Superior temporal gyrus (tissue), 1 donor: ENCODE data around the gene NKD1.
A peak's percentile ranks its signal among the peaks of the same experiment; 100 is the strongest.

Source experiments
- DNase-seq: peaks from one replicate; pipeline ENCODE4 v3.0.0-alpha.2; 2016; ENCODE audit errors: extremely low spot score

Gene NKD1

DNA sequence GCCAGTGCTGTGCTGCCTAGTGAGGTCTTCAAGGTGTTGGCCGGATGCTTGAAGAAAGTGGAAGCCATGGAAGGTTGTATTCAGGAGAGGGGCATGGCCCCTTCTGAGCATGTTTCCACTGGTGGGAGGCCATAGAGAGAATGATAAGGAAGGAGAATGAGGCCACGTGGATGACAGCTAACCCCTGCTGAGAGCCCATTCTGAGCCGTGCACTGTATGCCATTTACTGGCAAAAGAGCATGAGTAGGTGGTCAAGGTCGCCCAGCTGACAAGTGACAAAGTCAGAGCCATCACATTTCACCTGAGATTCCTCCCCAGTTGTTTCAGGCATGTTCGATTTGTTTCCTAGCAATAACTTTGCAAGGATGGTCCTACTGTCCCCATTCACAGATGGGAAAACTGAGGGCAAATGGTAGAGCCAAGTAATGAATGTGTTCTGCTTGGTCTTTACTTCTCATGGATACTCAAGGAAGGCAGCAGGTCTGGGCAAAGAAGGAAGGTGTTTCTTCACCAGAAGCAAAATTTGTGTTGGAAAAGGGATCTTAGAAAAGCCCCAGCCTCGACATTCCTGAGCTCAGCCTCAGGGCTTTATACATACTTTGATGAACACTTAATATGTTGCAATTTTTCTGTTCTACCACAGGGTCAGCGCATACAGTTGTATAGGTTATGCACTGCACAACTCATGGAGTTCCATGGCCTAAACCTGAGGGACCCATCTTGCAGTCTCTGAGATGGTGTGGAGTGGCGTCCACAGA, 10.5 kb upstream of the NKD1 start:
- DNase-seq = no peak

DNA sequence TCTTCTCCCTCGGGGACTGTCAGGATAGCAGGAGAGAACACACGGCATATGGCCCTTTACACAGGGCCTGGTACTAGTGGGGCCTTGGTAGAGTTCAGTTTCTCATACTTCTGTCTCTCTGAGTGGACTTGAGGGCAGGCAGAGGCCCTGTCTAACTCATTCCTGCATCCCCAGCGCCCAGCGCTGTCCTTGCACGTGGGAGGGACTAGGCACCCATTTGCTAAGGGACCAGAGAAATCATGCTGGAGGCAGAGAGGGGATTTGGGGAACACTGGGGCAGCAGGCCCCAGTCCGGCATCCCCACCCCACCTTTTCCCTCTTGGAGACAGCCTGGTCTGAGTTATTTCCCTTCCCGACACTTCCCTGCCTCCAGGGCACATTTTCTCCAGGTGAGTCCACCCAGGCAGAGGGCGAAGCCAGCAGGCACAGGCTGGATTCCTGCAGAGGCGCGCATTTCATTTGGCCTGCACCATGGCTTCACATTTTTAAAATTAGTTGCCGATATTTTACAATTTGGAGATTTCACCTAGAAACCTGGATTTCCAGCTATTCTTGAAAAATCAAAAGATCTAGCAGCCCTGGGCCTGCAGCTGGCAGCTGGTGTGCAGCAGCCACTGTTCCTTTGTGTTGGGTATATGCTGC, 9.7 kb upstream of the NKD1 start:
- no peak for DNase-seq

DNA sequence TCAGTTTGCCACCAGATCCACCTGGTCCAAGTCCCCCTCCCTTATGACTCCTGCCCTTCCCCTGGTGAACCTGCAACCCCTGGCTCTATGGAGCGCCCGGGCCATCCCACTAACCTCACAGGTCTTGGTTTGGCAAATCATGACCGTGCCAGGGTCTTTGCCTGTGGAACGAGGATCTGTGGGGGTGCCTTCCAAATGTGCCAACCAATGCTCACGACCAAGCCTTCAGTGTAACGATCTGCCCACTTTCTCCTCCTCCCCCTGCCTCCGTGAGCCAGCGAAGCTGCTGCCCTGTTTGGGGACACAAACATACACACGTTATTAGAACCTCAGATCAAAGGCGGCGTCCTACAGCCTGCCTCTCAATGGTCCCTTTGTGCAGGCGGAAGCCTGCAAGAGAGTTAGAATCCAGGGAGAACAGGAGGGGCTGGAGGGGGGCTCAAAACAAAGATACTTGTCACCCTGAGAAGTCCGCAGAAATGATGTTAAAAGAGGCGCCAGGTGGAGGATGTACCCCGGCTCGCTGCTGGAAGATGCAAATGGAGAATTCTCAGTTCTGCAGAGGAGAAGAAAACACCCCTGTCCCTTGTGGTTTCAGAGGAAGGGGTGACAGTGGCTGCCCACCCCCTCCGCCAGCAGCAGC, 9.0 kb upstream of the NKD1 start:
- DNase-seq = no peak

DNA sequence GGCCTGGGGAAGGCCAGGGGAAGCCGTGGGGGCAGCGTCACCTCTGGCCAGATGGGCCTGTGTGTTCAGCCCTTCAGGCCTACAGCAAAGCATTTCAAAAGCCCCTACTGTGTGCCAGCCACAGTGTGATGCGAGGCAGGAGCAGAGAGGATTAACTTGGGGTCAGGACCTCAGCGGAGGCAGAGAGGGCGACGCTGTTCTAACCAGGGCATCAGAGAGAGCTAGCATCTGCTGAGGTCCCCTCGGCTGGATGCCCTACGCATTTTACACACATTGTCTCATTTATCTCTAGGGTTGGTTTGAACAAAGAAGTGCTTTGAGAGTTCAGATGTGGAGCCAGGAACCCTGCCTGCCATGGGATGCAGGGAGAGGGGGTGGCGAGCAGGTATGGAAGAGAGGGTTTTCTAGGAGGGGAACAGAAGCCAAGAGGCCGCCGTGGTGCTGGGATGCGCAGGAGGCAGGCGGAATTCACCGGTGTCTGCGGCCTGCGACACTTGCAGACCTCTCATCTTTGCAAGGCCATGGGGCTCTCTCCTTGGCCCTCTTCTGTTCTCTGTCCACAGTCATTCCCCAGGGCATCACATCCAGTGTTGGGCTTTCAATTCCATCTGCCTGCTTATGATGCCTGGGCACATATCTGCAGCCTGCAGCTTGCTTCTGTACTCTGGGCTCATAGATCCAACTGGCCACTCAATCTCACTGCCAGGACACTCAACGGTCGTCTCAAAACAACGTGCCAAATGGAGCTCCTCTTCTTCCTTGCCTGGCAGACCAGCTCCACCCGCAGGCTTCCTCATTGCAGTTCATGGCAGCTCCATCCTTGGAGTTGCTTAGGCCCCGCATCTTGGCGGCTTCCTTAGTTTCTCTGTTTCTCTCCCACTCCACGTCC, 8.1 kb upstream of the NKD1 start:
- DNase-seq = peak; percentile 72

DNA sequence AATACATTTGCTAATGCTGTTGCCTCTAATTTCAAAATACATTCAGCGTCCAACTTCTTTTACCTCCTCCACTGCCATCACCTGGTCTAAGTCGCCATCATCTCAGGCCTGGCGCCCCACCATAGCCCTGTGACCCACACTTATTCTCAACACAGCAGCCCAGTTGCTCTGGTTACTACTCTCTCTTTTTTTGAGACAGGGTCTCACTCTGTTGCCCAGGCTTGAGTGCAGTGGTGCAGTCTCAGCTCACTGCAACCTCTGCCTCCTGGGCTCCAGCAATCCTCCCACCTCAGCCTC, 7.5 kb upstream of the NKD1 start:
- no peak for DNase-seq

DNA sequence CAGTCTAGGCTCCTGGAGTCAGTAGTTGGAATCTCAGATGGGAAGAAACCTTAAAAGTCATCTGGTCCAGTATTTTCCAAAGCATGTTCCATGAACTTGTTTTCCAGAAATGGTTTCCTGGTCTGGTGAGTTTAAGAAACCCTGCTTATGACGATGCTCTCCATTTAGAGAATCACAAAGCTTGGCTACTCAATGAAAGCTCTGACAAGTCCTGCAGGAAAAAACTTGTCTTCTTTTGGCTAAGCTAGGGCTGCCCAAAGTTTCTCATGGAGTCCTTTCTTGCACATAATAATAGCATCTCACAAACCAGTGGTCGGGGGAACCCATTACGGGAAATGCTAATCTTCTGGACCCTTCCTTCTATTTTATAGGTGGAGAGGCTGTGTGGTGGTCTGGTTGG, 5.5 kb upstream of the NKD1 start:
- no peak for DNase-seq

DNA sequence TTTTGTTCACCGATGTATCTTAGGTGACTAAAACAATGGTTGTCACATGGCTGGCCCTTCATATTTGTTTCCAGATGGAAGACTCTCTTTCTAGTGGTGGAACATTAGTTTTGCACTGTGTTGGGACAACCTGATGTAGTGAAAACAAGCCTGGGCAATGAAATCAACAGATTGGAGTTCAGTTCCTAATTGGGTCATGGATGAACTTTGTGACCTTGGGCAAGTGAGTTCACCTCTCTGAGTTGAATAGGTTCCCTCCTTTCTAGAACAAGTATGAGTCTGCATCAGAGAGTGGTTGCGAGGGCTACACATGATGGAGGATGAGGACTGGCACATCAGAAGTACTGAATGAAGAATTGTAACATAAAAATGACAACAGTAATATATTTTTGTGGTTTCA, 2.1 kb upstream of the NKD1 start:
- DNase-seq = no peak

DNA sequence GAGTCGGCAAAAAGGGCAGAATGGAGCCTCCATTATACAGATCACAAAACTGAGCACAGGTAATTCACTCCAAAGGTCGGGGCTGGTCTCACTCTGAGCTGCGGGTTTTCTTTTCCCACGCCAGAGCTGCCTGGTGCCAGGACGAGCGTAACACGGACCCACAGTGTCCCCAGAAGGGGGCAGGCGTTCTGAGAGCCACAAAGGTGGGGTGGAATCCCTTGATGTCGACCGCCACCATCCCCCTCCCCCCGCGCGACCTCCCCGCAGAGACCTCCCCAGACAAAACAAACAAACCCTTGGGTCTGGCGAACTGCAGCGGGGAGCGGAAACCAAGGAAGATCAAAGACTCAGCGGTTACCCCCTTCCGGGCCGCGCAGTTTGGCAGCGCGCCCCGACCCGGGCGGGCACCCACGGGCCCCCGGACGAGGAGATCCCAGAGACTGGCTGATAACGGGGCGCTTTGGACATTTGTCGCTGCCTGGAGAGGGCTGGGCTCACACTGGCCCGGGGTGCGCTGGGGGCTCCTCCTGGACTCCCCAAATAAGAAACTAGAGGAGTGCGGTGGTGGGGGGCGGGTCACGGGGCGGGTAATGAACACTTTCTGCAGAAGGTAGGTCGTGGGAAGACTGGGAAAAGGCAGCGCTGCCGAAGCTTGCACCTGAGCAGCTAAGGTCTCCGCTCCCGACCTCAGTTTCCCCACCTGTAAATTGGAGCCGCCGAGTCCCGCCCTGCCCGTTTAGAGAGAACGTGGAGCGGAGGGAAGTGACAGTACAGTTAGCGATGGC, 664 bp upstream of the NKD1 start:
- no peak for DNase-seq

DNA sequence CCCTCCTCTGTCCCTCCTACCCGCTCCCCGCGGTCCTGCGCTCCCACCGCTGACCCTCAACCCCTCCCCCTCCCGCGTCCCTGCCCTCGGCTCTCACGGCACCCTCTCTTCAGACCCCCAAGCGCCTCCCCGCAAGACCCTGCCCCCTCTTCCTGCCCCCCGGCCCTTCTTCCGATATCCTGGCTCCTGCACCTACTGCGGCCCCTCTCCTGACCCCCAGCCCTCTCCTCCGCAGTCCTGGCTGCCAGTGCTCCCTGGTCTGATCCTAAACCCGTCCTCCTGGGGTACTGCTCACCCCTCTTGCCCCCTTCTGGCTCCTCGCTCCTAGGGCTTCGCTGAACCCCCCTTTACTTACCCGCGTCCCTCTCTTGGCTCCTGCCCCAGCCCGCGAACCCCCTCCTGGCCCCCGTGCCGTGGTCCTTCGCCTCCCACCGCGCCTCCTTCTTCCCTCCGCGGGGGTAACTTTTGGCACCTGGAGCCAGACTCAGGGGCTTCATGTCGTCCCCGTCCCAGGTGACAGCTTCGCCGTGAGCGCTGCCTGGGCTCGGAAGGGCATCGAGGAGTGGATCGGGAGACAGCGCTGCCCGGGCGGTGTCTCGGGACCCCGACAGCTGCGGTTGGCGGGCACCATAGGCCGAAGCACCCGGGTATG, 839 bp downstream of the NKD1 start:
- DNase-seq = no peak

DNA sequence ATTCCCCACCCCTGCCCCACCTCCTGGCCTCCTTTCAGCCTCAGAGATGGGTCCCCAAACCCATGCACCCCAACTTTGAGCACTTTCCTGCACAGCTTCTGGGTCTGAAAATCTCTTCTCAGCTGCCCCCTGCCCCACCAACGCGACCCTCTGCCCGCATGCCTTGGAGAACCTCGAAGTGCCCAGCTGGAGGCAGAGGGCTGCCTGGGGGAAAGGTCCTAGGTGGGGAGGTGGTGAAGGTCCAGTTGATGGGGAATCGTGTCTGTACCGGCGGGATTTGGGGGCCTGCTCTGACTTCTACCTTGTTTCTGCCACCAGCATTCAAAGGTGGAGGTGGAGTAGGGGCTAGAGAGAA, 1.3 kb downstream of the NKD1 start:
- DNase-seq = no peak

DNA sequence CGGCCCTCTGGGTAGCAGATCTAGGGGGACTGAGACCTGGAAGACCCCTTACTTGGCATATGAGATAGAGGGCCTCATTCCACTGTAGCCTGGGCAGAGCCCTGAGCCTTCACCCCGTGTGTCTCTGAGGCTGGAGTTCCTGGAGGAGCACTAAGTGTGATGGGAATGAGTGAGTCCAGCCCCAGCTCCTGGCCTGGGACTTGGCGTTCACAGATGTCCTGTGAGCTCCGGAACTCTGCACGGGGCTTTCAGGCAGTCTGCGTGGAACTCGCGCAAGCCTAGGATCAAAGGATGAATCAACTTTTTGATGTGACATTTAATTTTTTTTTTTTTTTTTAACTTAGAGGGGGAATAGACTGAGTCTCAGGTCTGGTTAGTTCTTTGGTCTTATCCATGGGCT, 1.8 kb downstream of the NKD1 start:
- DNase-seq = no peak

DNA sequence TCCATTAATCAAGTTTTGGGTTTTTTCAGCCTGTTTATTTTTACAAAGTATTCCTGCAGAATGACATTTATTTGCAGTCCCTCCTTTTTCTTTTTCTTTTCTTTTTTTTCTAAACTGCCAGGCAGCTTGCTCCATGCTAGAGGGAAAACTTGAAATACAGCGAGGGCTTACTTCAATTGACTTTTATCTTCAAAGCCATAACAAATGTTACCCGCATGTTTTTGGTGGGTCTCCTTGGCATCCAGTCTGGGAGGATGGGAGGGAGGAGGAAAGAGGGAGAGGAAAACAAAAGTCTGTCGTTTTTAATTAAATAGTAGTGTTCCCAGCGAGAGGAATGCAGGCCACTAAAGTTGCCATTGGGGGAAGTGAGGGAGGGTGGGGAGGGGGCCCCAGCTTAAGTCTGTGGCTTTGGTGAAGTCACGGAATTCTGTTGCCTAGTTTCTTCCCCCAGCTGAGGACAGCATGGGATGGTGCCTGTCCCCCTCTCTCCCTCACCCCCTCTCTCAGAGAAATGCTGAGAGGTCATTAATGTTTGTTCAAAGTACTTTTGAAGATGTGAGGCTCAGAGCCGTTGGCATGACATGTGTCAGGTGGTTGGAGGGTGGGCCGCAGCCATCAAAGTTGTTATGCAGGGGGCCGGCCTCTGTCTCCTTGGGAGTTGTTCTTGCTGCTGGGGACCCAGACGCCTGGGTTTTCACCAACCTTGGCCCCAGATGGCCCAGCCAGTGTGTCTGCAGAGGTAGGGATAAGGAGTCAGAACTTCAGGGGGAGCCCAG, 2.9 kb downstream of the NKD1 start:
- DNase-seq = no peak

DNA sequence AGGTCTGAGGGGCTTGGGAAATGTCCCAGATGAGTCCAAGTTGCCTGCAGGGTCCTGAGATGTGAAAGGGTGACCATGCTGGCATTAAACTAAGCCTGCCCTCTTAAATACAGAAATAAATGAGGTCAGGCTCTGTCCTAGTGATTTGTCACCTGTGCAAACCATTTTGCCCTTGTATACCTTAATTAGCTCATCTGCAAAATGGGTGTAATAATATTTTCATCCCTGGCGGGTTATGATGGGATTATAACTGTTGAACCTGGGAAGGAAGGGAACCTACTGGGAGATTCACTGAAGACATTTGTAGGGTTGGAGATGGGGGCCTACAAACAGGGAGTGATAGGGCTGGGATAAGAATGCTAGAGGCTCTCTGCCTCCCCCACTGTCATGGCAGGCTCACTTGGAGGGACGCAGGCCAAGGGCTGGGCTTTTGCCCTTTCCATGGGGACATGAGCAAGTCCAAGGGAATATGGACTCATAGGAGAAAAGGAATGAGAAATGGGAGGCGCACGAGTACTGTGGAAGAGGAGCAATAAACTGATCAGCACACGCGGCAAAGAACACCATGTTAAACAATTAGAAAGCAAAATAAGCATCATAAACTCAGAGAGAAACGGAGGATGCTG, 4.4 kb downstream of the NKD1 start:
- DNase-seq = no peak

DNA sequence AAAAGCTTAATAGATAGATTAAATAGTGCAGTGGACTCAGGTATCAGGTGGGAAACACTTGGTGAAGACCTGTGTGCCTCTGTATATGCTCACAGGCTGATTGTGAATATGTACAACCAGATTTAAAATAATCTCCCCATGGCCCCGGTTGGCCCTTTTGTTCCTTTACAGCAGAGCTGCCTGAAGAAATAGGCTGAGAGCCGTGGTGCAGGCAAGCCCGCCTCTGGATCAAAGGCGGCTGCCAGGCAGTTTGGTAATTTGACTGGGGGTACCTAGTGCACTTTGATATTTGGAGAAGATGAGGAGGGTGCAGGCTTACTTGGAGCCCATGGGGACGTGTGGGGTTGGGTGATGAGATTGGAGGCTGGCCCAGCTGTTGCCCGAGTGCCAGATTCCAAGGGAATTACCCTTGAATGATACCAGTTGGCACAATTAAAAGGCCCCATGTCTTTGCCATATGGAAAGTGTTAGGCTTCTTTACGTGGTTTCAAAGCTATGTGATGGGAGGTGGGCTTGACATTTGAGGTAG, 5.0 kb downstream of the NKD1 start:
- DNase-seq = no peak

DNA sequence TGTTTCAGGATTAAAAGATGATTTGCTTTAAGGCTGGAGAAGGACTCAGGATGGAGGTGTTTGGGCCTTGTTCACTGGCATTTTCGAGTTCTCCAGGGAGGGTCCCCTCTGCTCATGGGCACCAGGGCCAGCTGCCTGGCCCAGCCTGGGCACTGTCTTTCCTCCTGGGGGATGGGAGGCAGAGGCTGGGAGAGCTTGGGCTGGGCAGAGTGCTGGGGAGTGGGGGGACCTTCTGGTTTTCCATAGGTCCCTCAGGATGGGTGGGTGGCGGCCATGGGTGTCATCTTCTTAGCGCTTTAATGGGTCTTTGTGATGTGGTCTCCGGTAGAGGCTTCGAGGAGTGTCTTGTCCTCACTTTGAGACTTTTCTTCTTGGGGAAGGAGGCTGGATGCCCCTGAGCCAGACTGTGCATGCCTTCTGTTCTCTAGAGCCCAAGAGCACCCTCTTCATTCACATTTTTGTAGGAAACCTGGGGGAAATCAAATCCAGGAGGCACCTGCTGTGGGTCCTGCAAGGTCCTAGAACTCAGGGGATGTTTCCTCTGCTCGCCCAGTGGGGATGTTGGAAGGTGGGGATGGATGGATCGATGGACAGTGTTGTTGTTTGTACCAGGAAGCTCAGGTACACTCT, 5.7 kb downstream of the NKD1 start:
- DNase-seq = no peak

DNA sequence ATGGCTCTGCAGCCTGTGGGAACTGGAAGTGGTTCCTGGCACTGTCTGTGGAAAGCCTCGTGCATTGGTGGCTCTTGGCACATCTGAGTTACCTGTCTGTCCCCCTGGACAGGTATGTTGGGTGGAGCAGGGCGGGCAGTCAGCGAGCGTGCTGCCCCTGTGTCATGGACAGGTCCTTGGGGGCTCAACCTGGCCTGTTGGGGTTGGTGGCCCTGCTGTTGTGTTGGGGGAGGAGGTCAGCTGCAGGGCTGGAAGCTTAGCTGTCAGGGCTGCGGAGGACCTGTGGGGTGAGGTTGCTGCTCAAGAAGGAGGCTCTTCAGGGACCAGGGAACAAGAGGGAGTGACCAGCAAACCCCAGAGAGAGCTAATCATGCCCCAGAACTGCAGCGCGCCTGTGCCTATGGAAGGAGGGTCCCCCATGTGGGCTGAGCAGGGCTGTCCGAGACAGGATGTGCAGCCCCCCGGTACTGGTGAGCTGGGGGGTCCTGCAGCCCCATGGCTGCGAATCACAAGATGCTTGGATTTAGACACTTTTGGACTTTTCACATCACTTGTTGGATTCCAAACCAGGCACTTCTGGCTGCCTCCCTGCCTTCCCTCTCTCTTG, 7.2 kb downstream of the NKD1 start:
- no peak for DNase-seq

DNA sequence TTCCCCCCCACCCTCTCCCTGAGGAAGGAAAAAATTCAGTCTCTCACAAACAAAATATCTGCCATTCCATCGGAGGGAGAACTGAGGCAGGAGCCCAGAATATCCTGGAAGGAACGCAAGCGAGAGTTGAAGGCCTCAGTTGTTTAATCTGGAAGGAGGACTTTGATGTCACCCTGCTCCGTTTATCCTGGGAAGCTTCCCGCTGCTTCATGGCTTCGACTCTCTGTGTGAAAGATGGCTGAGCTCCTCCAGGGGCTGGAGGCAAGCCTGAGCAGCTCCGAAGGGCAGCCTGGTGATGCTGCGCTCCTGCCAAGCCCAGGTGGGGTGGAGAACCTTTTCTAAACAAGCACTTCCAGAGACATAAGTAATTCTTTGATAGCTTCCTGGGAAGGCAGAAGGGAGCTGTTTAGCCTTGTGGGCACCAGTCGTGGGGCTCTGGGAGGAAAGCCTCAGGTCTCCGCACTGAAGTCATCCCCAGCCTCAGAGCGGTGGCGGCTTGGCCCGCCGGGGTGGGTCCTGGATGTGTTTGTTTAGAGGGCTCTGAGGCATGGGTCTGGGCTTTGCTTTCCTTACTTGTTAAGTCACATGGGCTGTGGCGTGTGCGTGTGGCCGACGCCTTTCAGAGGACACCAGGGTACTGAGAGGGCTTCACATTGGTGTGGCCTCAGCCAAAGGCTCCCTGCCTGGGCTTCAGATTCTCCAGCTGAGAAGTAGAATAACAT, 7.9 kb downstream of the NKD1 start:
- no peak for DNase-seq

DNA sequence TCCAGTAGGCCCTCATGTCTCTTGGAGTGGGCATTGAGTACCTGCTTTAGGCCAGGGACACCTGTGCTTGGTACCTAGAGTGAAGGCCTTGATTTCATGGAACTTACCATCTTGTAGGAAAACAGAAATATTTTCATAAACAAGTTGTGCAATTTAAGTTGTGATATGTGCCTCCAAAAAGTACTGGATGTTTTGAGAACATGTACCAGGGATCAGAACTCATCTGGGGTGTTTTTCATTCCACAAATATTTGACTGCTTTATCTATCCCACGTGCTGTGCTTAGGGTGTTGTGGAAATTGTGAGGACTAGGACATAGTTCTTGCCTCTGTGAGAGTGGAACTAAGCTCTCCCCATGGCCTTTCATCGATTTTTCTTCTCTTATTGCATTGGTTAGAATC, 8.8 kb downstream of the NKD1 start:
- no peak for DNase-seq
